ENCODE measurements around the gene UBAC1. TPM values are rescaled to one million over a fixed set of nuclear protein-coding genes. Genes with fewer than 3 reads are reported as not detected.

Gene UBAC1, protein sequence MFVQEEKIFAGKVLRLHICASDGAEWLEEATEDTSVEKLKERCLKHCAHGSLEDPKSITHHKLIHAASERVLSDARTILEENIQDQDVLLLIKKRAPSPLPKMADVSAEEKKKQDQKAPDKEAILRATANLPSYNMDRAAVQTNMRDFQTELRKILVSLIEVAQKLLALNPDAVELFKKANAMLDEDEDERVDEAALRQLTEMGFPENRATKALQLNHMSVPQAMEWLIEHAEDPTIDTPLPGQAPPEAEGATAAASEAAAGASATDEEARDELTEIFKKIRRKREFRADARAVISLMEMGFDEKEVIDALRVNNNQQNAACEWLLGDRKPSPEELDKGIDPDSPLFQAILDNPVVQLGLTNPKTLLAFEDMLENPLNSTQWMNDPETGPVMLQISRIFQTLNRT
- total RNA-seq (2021), result 46.4 to 55.6 TPM (median 53.3 TPM) in 3 replicates
- percentile 62 among the genes with signal in this experiment for Bru-seq, nascent RNA
- long read RNA-seq, experiment 1, transcript UBAC1-201 (10 exons, 1,867 nt), result major isoform, 272 of 272 reads
- long read RNA-seq, experiment 1, partial matches to known transcripts, result 0 of 272 reads
- long read RNA-seq, experiment 1, other reads (novel, unspliced or antisense), result 0 of 272 reads
- long read RNA-seq, experiment 2, transcript UBAC1-201 (10 exons, 1,867 nt), result major isoform, 50 of 74 reads
- long read RNA-seq, experiment 2, partial matches to known transcripts, result 12 of 74 reads
- long read RNA-seq, experiment 2, other reads (novel, unspliced or antisense), result 11 of 74 reads
- long read RNA-seq, experiment 3, transcript UBAC1-201 (10 exons, 1,867 nt), result major isoform, 46 of 49 reads
- long read RNA-seq, experiment 3, partial matches to known transcripts, result 0 of 49 reads
- long read RNA-seq, experiment 3, other reads (novel, unspliced or antisense), result 3 of 49 reads

DNA sequence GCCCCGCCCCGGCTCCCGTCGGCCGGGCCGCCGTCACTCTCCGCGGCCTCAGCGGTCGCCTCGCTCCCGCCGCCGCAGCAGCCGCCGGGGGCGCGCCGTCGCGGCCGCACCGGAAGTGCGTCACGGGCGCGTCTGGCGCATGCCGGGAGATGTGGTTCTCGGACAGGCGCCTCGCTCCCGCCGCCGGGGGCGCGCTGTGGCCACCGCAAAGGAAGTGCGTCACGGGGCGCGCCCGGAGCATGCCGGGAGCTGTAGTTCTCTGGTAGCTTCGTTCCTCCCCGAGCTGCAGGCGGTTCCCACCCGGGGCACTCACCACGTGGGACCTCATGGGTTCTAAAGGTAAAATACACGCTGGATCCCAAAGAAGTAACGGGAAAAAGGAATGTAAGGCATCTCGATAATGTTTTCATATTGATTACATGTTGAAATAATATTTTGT is at the start of gene UBAC1:
Gene UBAC1, minus strand, starts transcription at position 97 of the 439 bp plus-strand sequence. CDS start 211 bp downstream, outside the sequence.
- TF ChIP-seq, protein P1, sequence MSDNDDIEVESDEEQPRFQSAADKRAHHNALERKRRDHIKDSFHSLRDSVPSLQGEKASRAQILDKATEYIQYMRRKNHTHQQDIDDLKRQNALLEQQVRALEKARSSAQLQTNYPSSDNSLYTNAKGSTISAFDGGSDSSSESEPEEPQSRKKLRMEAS (CRISPR knock-in tag; IDR thresholded peaks at IDR 0.05), result peak; percentile 33; the same call in 1 of the 2 replicates
- TF ChIP-seq ZNF121 (CRISPR knock-in tag; IDR thresholded peaks at IDR 0.05), result no peak
- TF ChIP-seq FOXK1 (CRISPR knock-in tag; IDR thresholded peaks at IDR 0.05), result peak; percentile 48; the same call in 1 of the 2 replicates
- TF ChIP-seq, protein P2, sequence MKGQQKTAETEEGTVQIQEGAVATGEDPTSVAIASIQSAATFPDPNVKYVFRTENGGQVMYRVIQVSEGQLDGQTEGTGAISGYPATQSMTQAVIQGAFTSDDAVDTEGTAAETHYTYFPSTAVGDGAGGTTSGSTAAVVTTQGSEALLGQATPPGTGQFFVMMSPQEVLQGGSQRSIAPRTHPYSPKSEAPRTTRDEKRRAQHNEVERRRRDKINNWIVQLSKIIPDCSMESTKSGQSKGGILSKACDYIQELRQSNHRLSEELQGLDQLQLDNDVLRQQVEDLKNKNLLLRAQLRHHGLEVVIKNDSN (CRISPR knock-in tag; IDR thresholded peaks at IDR 0.05), result peak; percentile 23; the same call in 1 of the 2 replicates
- TF ChIP-seq, protein P3, sequence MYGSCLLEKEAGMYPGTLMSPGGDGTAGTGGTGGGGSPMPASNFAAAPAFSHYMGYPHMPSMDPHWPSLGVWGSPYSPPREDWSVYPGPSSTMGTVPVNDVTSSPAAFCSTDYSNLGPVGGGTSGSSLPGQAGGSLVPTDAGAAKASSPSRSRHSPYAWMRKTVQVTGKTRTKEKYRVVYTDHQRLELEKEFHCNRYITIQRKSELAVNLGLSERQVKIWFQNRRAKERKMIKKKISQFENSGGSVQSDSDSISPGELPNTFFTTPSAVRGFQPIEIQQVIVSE (CRISPR knock-in tag; IDR thresholded peaks at IDR 0.05; ENCODE audit: borderline replicate concordance), result no peak
- TF ChIP-seq GABPB1 (CRISPR knock-in tag; IDR thresholded peaks at IDR 0.05), result peak; percentile 89; the same call in 1 of the 2 replicates
- TF ChIP-seq, protein P4, sequence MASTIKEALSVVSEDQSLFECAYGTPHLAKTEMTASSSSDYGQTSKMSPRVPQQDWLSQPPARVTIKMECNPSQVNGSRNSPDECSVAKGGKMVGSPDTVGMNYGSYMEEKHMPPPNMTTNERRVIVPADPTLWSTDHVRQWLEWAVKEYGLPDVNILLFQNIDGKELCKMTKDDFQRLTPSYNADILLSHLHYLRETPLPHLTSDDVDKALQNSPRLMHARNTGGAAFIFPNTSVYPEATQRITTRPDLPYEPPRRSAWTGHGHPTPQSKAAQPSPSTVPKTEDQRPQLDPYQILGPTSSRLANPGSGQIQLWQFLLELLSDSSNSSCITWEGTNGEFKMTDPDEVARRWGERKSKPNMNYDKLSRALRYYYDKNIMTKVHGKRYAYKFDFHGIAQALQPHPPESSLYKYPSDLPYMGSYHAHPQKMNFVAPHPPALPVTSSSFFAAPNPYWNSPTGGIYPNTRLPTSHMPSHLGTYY (CRISPR knock-in tag; IDR thresholded peaks at IDR 0.05), result no peak
- TF ChIP-seq, protein P5, sequence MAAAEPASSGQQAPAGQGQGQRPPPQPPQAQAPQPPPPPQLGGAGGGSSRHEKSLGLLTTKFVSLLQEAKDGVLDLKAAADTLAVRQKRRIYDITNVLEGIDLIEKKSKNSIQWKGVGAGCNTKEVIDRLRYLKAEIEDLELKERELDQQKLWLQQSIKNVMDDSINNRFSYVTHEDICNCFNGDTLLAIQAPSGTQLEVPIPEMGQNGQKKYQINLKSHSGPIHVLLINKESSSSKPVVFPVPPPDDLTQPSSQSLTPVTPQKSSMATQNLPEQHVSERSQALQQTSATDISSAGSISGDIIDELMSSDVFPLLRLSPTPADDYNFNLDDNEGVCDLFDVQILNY (CRISPR knock-in tag; IDR thresholded peaks at IDR 0.05), result peak; percentile 65; the same call in 1 of the 2 replicates
- TF ChIP-seq JAZF1 (CRISPR knock-in tag; IDR thresholded peaks at IDR 0.05), result no peak
- no peak for TF ChIP-seq ZNF396 (CRISPR knock-in tag; IDR thresholded peaks at IDR 0.05; ENCODE audit: borderline replicate concordance)
- peak; percentile 98 for TF ChIP-seq CREM (CRISPR knock-in tag; IDR thresholded peaks at IDR 0.05)
- no peak for TF ChIP-seq ZNF219 (CRISPR knock-in tag; IDR thresholded peaks at IDR 0.05; ENCODE audit: borderline replicate concordance)
- TF ChIP-seq SP1 (CRISPR knock-in tag; conservative IDR thresholded peaks at IDR 0.05), result peak; percentile 65
- Mint-ChIP-seq H3K4me1 (peaks cover 21% of the 10 kb centered on the region), H3K36me3 (no peaks in the 10 kb centered on the region), H3K27me3 (ENCODE audit: low read depth) (no peaks in the 10 kb centered on the region), H3K9me3 (no peaks in the 10 kb centered on the region), H3K4me3 (peak within 1 kb of the TSS; percentile 85), H3K27ac (no peak within 1 kb of the TSS)
- ATAC-seq (peak; percentile 85), DNase-seq (ENCODE audit: low spot score) (peak; percentile 94)
- POLR2A ChIA-PET, result interaction anchor here (1.0 kb wide), 1 partner anchor 180 kb away, joined by 3 read pairs; no protein-coding TSS in a partner anchor
- CTCF ChIA-PET, result interaction anchor here (0.6 to 2.6 kb wide), 17 partner anchors 8 to 306 kb away, joined by 3 to 12 read pairs (median 3); no protein-coding TSS in a partner anchor

DNA sequence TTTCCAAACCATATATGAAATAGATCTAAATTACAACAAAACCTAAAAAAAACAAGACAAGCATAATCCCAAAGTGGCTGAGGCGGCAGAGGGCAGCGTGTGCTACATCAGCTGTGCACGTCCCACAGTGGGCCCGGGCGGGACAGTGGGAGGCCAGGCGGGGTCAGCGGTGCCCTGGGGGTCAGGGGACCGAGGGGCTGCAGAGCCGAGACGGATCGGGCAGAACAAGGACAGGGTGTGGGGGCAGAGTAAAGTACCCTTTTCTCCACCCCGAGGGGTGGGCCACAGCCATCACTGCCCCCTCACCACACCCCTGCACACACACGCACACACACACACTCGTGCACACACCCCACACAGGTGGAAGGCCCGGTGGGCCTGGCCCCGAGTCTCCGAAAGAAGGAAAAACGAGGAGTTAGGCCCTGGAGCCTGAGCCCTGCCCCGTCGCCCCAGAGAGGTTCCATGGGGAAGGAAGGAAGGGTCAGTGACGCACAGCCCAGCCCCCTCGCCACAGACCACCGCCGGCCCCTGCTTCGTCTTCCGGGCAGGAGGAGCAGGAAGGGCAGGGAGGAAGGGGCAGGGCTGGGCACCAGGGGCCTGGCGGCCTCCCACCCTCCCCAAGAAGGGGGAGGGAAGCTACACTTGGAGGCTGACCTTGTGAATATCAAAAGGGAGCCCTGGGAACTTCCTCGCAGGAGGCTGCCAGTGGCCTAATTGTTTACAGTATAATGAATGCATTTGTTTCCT is 49.6 kb upstream of the UBAC1 start:
- ChIA-PET POLR2A (no interaction called here), CTCF (interaction anchor here (0.7 to 1.4 kb wide), 5 partner anchors 12 to 160 kb away, joined by 3 to 6 read pairs (median 4); no protein-coding TSS in a partner anchor)
- H3K36me3 Mint-ChIP-seq, result no peaks in the 10 kb centered on the region
- H3K27ac Mint-ChIP-seq, result peak overlapping the region; percentile 49; the same call in 1 of the 2 replicates
- peaks cover 41% of the 10 kb centered on the region for H3K4me1 Mint-ChIP-seq
- DNase-seq (ENCODE audit: low spot score) (peak; percentile 55), ATAC-seq (peak; percentile 62)
- no peaks in the 10 kb centered on the region for H3K9me3 Mint-ChIP-seq
- H3K4me3 Mint-ChIP-seq, result no peak overlapping the region
- no peaks in the 10 kb centered on the region for H3K27me3 Mint-ChIP-seq (ENCODE audit: low read depth)
- TF ChIP-seq ETV6 (CRISPR knock-in tag; IDR thresholded peaks at IDR 0.05), result peak; percentile 66
- no peak for TF ChIP-seq MYBL2 (CRISPR knock-in tag; IDR thresholded peaks at IDR 0.05)
- peak; percentile 50 for TF ChIP-seq SP1 (CRISPR knock-in tag; conservative IDR thresholded peaks at IDR 0.05)
- TF ChIP-seq, protein P6, sequence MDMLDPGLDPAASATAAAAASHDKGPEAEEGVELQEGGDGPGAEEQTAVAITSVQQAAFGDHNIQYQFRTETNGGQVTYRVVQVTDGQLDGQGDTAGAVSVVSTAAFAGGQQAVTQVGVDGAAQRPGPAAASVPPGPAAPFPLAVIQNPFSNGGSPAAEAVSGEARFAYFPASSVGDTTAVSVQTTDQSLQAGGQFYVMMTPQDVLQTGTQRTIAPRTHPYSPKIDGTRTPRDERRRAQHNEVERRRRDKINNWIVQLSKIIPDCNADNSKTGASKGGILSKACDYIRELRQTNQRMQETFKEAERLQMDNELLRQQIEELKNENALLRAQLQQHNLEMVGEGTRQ (CRISPR knock-in tag; IDR thresholded peaks at IDR 0.05), result no peak
- no peak for TF ChIP-seq SMAD4 (CRISPR knock-in tag; IDR thresholded peaks at IDR 0.05)
- TF ChIP-seq, protein P7, sequence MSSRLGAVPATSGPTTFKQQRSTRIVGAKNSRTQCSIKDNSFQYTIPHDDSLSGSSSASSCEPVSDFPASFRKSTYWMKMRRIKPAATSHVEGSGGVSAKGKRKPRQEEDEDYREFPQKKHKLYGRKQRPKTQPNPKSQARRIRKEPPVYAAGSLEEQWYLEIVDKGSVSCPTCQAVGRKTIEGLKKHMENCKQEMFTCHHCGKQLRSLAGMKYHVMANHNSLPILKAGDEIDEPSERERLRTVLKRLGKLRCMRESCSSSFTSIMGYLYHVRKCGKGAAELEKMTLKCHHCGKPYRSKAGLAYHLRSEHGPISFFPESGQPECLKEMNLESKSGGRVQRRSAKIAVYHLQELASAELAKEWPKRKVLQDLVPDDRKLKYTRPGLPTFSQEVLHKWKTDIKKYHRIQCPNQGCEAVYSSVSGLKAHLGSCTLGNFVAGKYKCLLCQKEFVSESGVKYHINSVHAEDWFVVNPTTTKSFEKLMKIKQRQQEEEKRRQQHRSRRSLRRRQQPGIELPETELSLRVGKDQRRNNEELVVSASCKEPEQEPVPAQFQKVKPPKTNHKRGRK (CRISPR knock-in tag; IDR thresholded peaks at IDR 0.05; ENCODE audit: borderline replicate concordance), result no peak
- TF ChIP-seq, protein P8, sequence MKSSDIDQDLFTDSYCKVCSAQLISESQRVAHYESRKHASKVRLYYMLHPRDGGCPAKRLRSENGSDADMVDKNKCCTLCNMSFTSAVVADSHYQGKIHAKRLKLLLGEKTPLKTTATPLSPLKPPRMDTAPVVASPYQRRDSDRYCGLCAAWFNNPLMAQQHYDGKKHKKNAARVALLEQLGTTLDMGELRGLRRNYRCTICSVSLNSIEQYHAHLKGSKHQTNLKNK (CRISPR knock-in tag; IDR thresholded peaks at IDR 0.05), result no peak
- no peak for TF ChIP-seq NR1H2 (CRISPR knock-in tag; IDR thresholded peaks at IDR 0.05)
- TF ChIP-seq, protein P9, sequence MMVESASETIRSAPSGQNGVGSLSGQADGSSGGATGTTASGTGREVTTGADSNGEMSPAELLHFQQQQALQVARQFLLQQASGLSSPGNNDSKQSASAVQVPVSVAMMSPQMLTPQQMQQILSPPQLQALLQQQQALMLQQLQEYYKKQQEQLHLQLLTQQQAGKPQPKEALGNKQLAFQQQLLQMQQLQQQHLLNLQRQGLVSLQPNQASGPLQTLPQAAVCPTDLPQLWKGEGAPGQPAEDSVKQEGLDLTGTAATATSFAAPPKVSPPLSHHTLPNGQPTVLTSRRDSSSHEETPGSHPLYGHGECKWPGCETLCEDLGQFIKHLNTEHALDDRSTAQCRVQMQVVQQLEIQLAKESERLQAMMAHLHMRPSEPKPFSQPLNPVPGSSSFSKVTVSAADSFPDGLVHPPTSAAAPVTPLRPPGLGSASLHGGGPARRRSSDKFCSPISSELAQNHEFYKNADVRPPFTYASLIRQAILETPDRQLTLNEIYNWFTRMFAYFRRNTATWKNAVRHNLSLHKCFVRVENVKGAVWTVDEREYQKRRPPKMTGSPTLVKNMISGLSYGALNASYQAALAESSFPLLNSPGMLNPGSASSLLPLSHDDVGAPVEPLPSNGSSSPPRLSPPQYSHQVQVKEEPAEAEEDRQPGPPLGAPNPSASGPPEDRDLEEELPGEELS (CRISPR knock-in tag; IDR thresholded peaks at IDR 0.05), result peak; percentile 52; the same call in 1 of the 2 replicates

Measured in WTC11 (cell line).